HG02588 (cell line): Measurements from ENCODE around the gene CPN1.

Experiments
- ATAC-seq: cut with Tn5 transposase; IDR thresholded peaks from one replicate; pipeline ENCODE4 v1.9.1; 2021; ENCODE audit warnings: mild to moderate bottlenecking, moderate library complexity; ENCODE audit not compliant: unreplicated experiment

Gene CPN1

DNA sequence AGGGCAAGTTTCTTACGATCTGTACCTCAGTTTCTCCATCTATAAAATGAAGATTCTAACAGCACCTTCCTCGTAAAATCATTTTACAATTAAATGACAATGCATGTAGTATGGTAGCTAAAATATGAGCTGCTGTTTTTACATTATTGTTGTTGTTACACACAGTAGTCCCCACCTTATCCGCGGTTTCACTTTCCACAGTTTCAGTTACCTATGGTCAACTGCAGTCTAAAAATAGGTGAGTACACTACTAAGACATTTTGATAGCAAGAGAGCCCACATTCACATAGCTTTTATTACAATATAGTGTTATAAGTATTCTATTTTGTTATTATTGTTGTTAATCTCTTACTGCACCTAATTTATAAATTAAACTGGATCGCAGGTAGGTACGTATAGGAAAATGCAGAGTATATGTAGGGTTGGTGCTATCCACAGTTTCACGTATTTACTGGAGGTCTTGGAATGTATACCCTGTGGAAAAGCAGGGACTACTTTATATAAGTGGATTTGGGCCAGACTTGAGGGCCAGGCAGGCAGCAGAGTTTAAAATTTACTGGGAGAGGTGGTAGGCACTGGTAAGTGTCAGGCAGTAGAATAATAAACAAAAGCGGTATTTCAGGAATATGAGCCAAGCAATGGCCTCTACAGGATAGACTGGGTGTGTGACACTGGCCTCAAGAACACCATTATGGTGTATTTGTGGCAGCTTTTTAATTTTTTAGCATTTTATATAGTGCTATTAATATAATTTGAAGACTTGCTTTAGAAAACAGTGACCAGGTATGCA is 82.2 kb downstream of the CPN1 start:
- ATAC-seq = no peak

DNA sequence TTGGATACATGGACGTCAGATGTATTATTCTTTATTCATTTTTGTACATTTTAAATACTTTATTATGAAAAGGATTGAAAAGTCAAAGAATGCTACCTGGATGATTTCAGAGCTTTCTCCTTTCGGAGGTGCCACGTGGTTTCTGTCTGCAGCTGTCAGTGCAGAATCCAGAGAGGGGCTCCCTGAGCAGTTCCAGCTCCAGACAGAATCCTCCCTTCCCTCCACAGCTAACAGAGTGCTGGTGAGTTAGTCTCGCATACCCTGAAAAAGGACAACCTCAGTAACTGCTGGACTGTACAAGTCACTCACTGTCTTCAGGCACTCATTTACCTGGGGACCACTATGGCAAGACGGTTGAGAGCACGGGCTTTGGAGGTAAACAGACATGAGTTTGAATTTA is 82.8 kb downstream of the CPN1 start:
- ATAC-seq = no peak

DNA sequence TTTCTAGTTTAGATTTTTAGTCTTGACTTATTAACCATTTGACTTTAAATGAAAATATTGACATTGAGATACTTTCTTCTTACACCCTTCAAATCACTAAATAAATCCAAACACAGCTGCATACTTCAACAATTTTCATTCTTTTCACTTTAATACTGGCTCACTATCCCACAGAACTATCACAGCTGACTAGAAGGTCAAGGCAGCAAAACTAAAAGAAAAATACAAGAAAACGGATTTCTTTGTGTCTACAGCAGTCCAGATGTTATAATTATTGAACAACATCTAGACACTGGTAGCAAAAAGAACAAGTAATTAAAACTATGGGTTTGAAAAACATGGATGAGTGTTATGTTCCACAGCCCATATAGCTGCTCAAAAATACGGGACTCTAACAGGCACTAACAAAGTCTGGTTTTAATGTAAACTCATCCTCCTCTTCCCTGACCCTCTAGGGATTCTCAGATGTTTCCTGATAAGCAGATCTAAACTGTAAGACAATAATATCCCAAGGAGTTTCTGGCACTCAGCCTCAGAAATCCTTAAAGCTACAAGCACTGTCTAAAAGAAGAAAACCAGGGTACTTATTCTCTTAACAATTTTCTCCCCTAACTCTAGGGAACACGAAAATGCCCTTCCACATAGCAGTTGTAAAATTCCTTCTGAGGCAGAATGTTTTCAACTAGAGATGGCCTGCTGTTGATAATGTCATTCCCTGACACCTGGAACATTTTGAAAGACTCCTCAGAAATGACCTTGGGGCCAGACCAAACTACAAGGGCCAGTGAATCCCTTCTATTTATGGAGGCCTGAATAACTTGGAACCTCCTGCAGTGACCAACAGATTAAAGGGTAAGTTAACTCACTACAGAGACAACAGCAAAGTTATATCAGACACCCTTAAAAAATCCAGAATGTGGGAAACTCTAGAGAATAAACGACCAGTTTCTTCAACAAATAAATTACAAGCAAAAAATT is 84.7 kb downstream of the CPN1 start:
- no peak for ATAC-seq

DNA sequence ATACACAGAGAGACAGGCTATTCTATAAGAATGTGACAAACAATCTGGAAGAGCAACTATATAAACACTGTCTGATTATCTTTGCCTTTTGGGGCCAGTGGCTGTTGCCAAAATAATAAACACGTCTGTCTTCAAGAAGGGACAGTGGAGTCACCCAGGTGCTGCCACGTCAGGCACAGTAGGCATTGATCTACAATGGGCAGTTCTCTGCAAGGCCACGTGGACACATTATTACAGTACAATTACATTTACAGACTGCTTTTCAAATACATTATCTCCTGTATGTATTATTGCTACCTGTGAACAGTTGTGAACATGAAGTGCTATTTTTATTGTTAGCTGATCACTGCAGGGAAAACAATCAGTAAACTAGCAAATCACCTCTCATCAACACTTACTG is 86.0 kb downstream of the CPN1 start:
- no peak for ATAC-seq

DNA sequence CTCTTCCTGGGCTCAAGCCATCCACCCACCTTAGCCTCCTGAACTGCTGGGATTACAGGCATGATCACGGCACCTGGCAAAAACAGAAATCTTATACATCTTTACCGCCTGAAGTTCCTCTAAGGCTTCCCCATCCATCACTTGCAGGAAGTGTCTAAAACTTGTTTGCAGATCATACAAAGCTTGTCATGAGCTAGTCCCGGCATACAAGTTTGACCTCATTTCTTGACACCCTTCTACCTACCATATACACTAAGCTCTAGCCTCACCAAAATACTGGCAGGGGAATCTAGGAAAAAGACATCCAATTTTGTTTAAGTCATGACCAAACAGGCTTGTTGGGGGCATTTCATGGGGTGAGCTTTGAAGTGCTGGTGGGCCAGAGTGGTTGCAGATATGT is 86.4 kb downstream of the CPN1 start:
- no peak for ATAC-seq

DNA sequence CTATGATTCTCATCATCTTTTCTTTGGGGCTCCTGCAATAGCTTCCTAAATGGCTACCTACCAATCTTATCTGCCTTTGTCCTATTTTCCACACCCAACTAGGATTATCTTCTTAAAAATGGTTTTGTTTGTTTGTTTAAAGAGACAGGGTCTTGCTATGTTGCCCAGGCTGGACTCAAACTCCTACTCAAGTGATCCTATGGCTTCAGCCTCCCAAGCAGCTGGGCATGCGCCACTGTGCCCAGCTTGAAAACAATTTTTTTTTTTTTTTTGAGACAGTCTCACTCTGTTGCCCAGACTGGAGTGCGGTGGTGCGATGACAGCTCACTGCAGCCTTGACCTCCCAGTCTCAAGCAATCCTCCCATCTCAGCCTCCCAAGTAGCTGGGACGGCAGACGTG is 86.9 kb downstream of the CPN1 start:
- ATAC-seq = no peak

DNA sequence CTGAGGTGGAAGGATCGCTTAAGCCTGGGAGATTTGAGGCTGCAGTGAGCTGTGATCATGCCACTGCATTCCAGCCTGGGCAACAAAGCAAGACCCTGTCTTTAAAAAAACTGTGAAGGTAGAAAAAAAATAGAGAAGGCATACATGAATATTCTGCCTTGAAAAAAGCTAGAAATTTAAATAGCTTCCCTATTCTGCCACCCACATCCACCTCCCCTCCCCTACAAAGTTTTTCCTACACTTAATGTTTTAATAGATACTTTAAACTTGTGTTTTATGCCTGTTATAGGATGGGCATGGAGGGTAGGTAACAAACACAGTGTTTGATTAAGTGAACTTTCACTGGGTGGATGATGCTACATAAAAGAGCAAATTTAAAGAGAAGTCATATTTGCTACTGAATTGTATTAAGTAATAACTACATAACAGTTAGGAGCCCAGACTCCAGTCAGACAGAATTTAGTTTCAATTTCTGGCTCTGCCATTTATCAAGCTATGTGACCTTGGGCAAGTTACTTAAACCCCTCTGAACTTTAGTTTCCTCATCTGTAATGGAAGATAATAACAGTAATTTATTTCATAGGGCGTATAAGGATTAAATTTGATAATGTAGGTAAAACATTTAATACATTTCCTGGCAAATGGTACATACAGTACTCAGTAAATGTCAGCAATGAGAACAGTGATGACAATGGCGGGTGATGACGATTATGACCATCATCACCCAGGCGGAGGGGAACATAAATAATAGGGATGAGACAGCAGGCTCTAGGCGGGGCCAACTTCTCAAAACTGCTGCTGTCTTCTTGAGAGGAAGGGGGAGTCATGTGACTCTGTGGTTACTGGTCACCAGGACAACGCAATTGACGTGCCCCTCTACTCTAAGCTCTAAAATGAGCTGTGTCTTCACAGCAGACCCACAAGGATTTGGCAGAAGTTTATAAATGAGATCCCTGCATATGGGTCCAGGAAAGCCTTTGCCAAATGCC is 87.7 kb downstream of the CPN1 start:
- ATAC-seq = peak; percentile 51
